Measurements from ENCODE around the gene NANS. TPM values are rescaled to one million over a fixed set of nuclear protein-coding genes. Genes with fewer than 3 reads are reported as not detected.

Gene NANS
- total RNA-seq, 1 experiment from 2014 or later, result 48.3 TPM

Other genes starting within 250 kb of the NANS start
- under 0.01 TPM in 1 of 2 replicates, not detected in the other for gene FOXE1, start 203.5 kb upstream of the NANS start, total RNA-seq (2014; rRNA removed; shearing (Covaris generic))
- 29.5 and 48.0 TPM in 2 replicates for gene TRMO, start 134.2 kb upstream of the NANS start, total RNA-seq (2014; rRNA removed; shearing (Covaris generic))
- 0.17 TPM in 1 of 2 replicates, not detected in the other for gene HEMGN, start 118.6 kb upstream of the NANS start, total RNA-seq (2014; rRNA removed; shearing (Covaris generic))
- 20.5 and 28.0 TPM in 2 replicates for gene ANP32B, start 73.4 kb upstream of the NANS start, total RNA-seq (2014; rRNA removed; shearing (Covaris generic))
- 6.6 and 9.2 TPM in 2 replicates for gene TRIM14, start 62.5 kb downstream of the NANS start, total RNA-seq (2014; rRNA removed; shearing (Covaris generic))
- gene CORO2A, start 135.9 kb downstream of the NANS start, total RNA-seq (2014; rRNA removed; shearing (Covaris generic)), result 1.8 and 2.1 TPM in 2 replicates
- gene TBC1D2, start 198.9 kb downstream of the NANS start, total RNA-seq (2014; rRNA removed; shearing (Covaris generic)), result 7.9 and 11.9 TPM in 2 replicates